NCI-H2029 treated with DMSO at 0.1 percent for 48 hours (cell line): ENCODE data around the gene TBC1D1.

Experiments
- DNase-seq: peaks from one replicate; lab custom pipeline; 2025; lab: John Stamatoyannopoulos, UW

TBC1D1 gene

GRCh38 chr4:37928426-37929416 lies 37.8 kb downstream of the TBC1D1 start:
- DNase-seq: no peak

- no peak for DNase-seq
These were observed 43.2 kb downstream of the TBC1D1 start for GRCh38 chr4:37934096-37934495.

GRCh38 chr4:37934609-37935008 lies 43.7 kb downstream of the TBC1D1 start:
- DNase-seq: no peak

GRCh38 chr4:37935026-37935425 lies 44.1 kb downstream of the TBC1D1 start:
- DNase-seq: no peak

GRCh38 chr4:37936889-37937498 lies 46.1 kb downstream of the TBC1D1 start:
- no peak for DNase-seq

GRCh38 chr4:37938208-37938607 lies 47.3 kb downstream of the TBC1D1 start:
- DNase-seq: no peak

- DNase-seq: no peak
These were observed 55.8 kb downstream of the TBC1D1 start for GRCh38 chr4:37946503-37947179.

GRCh38 chr4:37948542-37948941 lies 57.7 kb downstream of the TBC1D1 start:
- no peak for DNase-seq

GRCh38 chr4:37949636-37950426 lies 58.9 kb downstream of the TBC1D1 start:
- no peak for DNase-seq

GRCh38 chr4:37951461-37952352 lies 60.8 kb downstream of the TBC1D1 start:
- no peak for DNase-seq

- DNase-seq: no peak
These were observed 62.3 kb downstream of the TBC1D1 start for GRCh38 chr4:37953156-37953555.

GRCh38 chr4:37953620-37954293 lies 62.9 kb downstream of the TBC1D1 start:
- no peak for DNase-seq

- DNase-seq: no peak
These were observed 66.1 kb downstream of the TBC1D1 start for GRCh38 chr4:37956941-37957340.

GRCh38 chr4:37958932-37959331 lies 68.0 kb downstream of the TBC1D1 start:
- no peak for DNase-seq

- no peak for DNase-seq
These were observed 69.2 kb downstream of the TBC1D1 start, which contains the start of gene PTTG2 for GRCh38 chr4:37960098-37960497. PTTG2 (plus strand) TSS chr4:37960398; CDS start chr4:37960435, 37 bp downstream.

GRCh38 chr4:37960679-37961450 lies 70.0 kb downstream of the TBC1D1 start:
- no peak for DNase-seq

- DNase-seq: no peak
These were observed 74.0 kb downstream of the TBC1D1 start for GRCh38 chr4:37964734-37965457.

GRCh38 chr4:37966044-37966443 lies 75.2 kb downstream of the TBC1D1 start:
- no peak for DNase-seq

GRCh38 chr4:37967736-37968135 lies 76.9 kb downstream of the TBC1D1 start:
- no peak for DNase-seq
